CD4-positive, alpha-beta T cell treated with Interleukin-10 for 1 hour (primary cell): ENCODE results near the gene SESN1.
"Not testable (repeated sequence)": the region's sequence is repeated elsewhere in the genome, so short reads cannot be mapped to it uniquely, and the experiment has no call there.

ENCODE experiments used
- DNase-seq: peaks from one replicate; pipeline ENCODE4 v3.0.0-alpha.2; 2020

The SESN1 gene

GRCh38 chr6:109094416-109095035 is at the start of gene SESN1:
TSS of gene SESN1 (minus strand) at chr6:109094846. CDS start at chr6:109094073, 773 bp downstream.
- peak; percentile 88 for DNase-seq

GRCh38 chr6:109143191-109143590 is 48.5 kb upstream of the SESN1 start:
- no peak for DNase-seq

GRCh38 chr6:109142067-109142466 is 47.4 kb upstream of the SESN1 start:
- DNase-seq: not testable (repeated sequence)

- no peak for DNase-seq
Measured at GRCh38 chr6:109139109-109139508, 44.5 kb upstream of the SESN1 start.

- DNase-seq: not testable (repeated sequence)
Measured at GRCh38 chr6:109136530-109136929, 41.9 kb upstream of the SESN1 start.

GRCh38 chr6:109136039-109136438 is 41.4 kb upstream of the SESN1 start:
- DNase-seq: not testable (repeated sequence)

GRCh38 chr6:109135600-109135999 is 41.0 kb upstream of the SESN1 start:
- DNase-seq: not testable (repeated sequence)

GRCh38 chr6:109130065-109130464 is 35.4 kb upstream of the SESN1 start:
- DNase-seq: no peak

GRCh38 chr6:109125504-109125903 is 30.9 kb upstream of the SESN1 start:
- no peak for DNase-seq

- DNase-seq: no peak
Measured at GRCh38 chr6:109124219-109124618, 29.6 kb upstream of the SESN1 start.

GRCh38 chr6:109121411-109121810 is 26.8 kb upstream of the SESN1 start:
- no peak for DNase-seq

- no peak for DNase-seq
Measured at GRCh38 chr6:109118871-109119354, 24.3 kb upstream of the SESN1 start.

- DNase-seq: no peak
Measured at GRCh38 chr6:109118337-109118736, 23.7 kb upstream of the SESN1 start.

- DNase-seq: no peak
Measured at GRCh38 chr6:109117346-109118035, 22.8 kb upstream of the SESN1 start.

- not testable (repeated sequence) for DNase-seq
Measured at GRCh38 chr6:109112663-109113062, 18.0 kb upstream of the SESN1 start.

GRCh38 chr6:109109663-109110062 is 15.0 kb upstream of the SESN1 start:
- not testable (repeated sequence) for DNase-seq

- DNase-seq: no peak
Measured at GRCh38 chr6:109105681-109106080, 11.0 kb upstream of the SESN1 start.

- DNase-seq: no peak
Measured at GRCh38 chr6:109104512-109104911, 9.9 kb upstream of the SESN1 start.

- DNase-seq: no peak
Measured at GRCh38 chr6:109103942-109104341, 9.3 kb upstream of the SESN1 start.

- DNase-seq: no peak
Measured at GRCh38 chr6:109102762-109103161, 8.1 kb upstream of the SESN1 start.

GRCh38 chr6:109097661-109098060 is 3.0 kb upstream of the SESN1 start:
- no peak for DNase-seq

GRCh38 chr6:109096208-109096607 is 1.6 kb upstream of the SESN1 start:
- no peak for DNase-seq

GRCh38 chr6:109095835-109096084 is 1.1 kb upstream of the SESN1 start:
- DNase-seq: no peak

GRCh38 chr6:109095036-109095834 is 589 bp upstream of the SESN1 start, which contains the start of gene CEP57L1:
TSS of gene CEP57L1 (plus strand) at chr6:109095507. CDS start at chr6:109145222, 49,715 bp downstream.
- DNase-seq: peak; percentile 96
